OCI-M1 (cell line): ENCODE results near the gene ATF3.

Experiments
- DNase-seq: peaks from one replicate; lab custom pipeline; 2025; lab: John Stamatoyannopoulos, UW

Gene ATF3

GRCh38 chr1:212609701-212610574, 1.4 kb downstream of the ATF3 start:
- peak; percentile 66 for DNase-seq

GRCh38 chr1:212610575-212610967, 2.0 kb downstream of the ATF3 start:
- no peak for DNase-seq

- DNase-seq = no peak
These were observed 2.7 kb downstream of the ATF3 start for GRCh38 chr1:212611000-212611948.

GRCh38 chr1:212612041-212612961, 3.7 kb downstream of the ATF3 start:
- no peak for DNase-seq

GRCh38 chr1:212613440-212614335, 5.1 kb downstream of the ATF3 start:
- no peak for DNase-seq

GRCh38 chr1:212614453-212615200, 6.1 kb downstream of the ATF3 start:
- DNase-seq = peak; percentile 13

GRCh38 chr1:212615201-212615470, 6.6 kb downstream of the ATF3 start:
- DNase-seq = no peak

- DNase-seq = no peak
These were observed 10.1 kb downstream of the ATF3 start for GRCh38 chr1:212618466-212619210.

GRCh38 chr1:212620293-212620692, 11.7 kb downstream of the ATF3 start:
- DNase-seq = no peak

GRCh38 chr1:212621043-212621948, 12.7 kb downstream of the ATF3 start:
- DNase-seq = peak; percentile 37

GRCh38 chr1:212621949-212622305, 13.4 kb downstream of the ATF3 start:
- DNase-seq = no peak

- no peak for DNase-seq
These were observed 13.9 kb downstream of the ATF3 start for GRCh38 chr1:212622467-212622866.

GRCh38 chr1:212622906-212623305, 14.3 kb downstream of the ATF3 start:
- DNase-seq = no peak

- no peak for DNase-seq
These were observed 15.0 kb downstream of the ATF3 start for GRCh38 chr1:212623603-212624002.

- DNase-seq = no peak
These were observed 16.5 kb downstream of the ATF3 start for GRCh38 chr1:212624976-212625501.

GRCh38 chr1:212625781-212626450, 17.4 kb downstream of the ATF3 start:
- DNase-seq = no peak

- no peak for DNase-seq
These were observed 19.5 kb downstream of the ATF3 start for GRCh38 chr1:212628046-212628445.
